ENCODE results near the gene DNAH10.

The DNAH10 gene

DNA sequence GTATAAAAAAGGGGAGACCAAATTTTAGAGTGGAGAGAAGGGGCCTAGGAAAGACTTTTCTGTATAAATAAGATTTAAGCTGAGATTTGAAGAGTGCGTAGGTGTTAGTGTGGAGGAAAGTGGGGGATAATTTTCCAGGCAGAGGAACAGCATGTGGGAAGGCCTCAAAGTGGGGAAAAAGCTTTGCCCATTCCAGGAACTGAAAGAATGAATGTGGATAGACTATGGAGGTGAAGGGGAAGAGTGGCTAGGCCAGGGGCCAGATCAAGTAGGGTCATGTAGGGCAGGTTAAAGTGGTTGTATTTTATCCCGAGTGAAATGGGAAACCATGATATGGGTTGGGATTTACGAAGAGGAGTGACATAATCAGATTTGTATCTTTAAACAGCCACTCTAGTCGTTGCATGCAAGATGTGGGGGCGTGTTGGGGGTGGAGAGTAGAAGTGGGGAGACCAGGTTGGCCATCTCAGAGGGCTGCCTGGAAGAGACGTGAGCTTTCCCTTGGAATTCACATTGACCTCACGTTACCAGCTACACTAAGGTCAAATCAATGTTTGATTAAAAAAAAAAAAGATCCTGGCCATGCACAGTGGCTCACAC is 214.2 kb downstream of the DNAH10 start:
- DNase-seq: no peak

DNA sequence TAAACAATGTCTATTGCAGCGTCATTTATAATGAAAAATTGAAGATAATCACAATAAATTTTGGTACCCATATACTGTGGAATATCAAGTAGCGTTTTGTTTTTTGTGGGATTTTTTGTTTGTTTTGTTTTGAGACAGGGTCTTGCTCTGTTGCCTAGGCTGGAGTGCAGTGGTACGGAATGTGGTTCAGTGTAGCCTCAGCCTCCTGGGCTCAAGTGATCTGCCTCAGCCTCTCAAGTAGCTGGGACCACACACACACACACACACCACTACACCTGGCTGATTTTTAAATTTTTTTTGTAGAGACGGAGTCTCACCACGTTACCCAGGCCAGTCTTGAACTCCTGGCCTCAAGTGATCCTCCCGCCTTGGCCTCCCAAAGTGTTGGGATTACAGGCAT is 217.5 kb downstream of the DNAH10 start:
- DNase-seq: no peak

DNA sequence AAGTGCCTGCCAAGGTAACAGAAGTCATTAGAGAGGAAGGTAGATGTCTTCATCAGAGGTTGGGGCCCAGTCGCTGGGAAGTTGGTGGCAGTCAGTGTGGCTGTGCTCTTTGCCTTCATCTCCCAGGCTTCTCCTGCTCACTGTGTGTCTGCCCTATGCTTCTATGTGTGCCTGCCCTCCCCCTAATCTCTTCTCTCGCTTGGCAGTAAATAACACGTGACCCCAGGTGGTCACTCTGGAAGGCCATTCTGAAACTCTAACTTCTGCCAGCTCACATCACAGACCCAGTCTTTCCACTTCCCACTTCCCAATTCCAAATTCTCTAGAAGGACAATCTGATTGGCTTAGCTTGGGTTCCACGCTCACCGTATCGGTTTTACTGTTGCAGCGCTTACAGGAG is 220.2 kb downstream of the DNAH10 start:
- DNase-seq: no peak

DNA sequence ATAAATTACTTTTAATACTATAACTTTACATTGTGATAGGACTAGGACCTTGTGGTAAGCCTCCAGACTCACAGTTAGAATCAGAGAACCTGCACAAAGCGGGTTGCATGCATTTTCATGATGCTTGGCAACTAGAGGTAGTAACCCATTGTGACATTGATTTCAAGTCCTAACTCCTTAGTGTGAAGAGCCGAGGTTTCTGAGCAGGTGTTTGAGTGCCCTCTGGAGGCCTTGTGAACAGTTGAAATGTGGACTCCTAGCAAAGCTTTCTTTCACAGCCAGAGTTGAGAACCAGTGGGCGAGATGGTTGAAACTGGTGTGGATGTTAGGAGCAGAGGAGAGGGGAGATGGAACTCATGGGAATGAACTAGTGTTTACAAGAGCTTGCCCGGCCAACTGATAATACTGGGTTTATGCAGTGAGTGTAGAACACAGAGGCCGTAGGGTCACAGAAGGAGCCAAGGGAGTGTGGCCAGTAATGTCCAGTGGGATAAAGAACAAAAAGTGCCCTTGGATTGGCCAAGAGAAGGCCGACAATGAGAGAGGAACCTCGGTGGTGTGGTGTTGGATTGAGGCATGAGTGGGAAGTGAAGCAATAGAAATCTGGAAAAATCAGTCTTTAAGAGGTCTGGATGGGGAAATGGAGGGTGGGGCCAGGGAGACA is 221.9 kb downstream of the DNAH10 start:
- DNase-seq: no peak

DNA sequence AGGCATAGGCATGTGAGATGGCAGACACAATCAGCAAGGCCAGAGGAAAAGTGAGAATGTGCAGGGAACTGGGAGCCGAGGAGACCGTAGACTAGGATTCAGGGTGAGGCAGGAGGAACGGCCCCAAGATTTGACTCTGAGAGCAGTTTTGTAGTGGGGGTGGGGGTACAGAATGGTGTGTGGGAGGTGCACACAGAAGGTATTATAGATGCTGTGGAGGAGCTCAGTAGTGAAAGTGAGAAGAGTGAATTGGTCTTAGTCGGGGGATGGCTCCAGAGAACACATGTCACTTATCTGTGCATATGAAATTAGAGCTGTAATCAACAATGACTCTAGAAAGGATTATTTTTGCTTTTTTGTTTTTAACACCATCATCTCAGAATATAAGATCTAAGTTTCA is 222.8 kb downstream of the DNAH10 start:
- DNase-seq: no peak

Measured in NCI-H1048 (cell line).